ENCODE results near the gene SLC30A7.
A peak's percentile ranks its signal among the peaks of the same experiment; 100 is the strongest.
"Not testable (repeated sequence)": the region's sequence is repeated elsewhere in the genome, so short reads cannot be mapped to it uniquely, and the experiment has no call there.

Gene SLC30A7

GRCh38 chr1:100936194-100936967, 40.5 kb downstream of the SLC30A7 start:
- no peak for DNase-seq (ENCODE audit: low spot score)

- DNase-seq (ENCODE audit: low spot score) = no peak
Observed at GRCh38 chr1:100941098-100941527, 45.2 kb downstream of the SLC30A7 start.

DNA sequence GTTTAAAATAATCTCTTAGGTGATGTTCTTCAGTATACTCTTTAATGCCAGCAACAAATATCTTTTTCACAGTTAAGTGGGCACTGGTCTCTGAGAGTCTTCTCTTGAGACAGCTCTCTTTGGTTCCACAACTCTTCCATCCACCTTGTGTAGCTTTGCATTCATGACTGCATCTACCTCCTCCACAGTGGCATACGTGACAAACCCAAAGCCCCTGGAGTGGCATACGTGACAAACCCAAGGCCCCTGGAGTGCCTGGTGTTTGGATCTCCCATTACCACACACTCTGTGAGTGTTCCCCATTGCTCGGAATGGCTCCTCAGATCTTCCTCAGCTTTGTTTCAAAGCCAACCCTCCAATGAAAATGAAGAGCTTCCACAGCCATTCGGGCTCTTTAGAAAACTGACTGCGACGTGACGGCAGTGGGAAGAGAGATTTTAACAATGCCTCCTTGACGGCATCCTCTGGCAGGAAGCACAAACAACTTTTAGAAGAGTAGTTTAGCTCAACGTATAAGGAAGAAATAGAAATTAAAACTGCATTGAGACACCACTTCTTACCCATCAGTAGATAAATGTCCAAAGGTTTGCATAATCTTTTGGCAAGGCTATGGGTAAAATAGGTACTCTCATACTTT, 45.8 kb downstream of the SLC30A7 start:
- DNase-seq (ENCODE audit: low spot score) = no peak

GRCh38 chr1:100942304-100943046, 46.6 kb downstream of the SLC30A7 start:
- no peak for DNase-seq (ENCODE audit: low spot score)

DNA sequence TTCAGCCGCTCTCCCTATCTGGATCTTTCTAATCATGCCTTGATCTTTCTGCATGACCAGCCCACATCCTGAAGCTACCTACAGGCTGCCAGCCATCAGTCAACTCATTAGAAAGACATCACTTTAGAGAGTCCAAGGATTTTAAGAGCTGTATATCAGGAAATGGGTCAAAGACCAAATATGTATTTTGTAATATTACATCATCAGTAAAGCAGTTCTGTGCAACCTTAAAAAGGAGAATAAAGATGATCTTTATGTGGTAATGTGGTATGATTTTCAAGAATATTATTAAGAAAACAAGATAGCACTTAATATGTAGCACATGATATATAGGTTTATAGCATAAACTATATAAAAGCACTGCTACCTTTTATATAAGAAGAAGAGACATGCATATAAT, 47.6 kb downstream of the SLC30A7 start:
- DNase-seq (ENCODE audit: low spot score) = no peak

GRCh38 chr1:100946064-100946463, 50.2 kb downstream of the SLC30A7 start:
- not testable (repeated sequence) for DNase-seq (ENCODE audit: low spot score)

- not testable (repeated sequence) for DNase-seq (ENCODE audit: low spot score)
Observed at GRCh38 chr1:100947816-100948215, 51.9 kb downstream of the SLC30A7 start.

DNA sequence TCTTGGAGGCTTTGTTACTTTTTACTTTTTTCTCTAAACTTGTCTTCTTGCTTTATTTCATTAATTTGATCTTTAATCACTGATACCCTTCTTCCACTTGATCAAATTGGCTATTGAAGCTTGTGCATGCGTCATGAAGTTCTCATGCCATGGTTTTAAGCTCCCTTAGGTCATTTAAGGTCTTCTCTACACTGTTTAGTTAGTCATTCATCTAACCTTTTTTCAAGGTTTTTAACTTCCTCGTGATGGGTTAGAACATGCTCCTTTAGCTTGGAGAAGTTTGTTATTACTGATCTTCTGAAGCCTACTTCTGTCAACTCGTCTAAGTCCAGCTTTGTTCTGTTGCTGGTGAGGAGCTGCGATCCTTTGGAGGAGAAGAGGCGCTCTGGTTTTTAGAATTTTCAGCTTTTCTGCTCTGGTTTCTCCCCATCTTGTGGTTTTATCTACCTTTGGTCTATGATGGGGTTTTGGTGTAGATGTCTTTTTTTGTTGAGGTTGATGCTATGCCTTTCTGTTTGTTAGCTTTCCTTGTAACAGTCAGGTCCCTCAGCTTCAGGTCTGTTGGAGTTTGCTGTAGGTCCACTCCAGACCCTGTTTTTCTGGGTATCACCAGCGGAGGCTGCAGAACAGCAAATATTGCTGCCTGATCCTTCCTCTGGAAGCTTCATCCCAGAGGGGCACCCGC, 53.0 kb downstream of the SLC30A7 start:
- DNase-seq (ENCODE audit: low spot score) = not testable (repeated sequence)

DNA sequence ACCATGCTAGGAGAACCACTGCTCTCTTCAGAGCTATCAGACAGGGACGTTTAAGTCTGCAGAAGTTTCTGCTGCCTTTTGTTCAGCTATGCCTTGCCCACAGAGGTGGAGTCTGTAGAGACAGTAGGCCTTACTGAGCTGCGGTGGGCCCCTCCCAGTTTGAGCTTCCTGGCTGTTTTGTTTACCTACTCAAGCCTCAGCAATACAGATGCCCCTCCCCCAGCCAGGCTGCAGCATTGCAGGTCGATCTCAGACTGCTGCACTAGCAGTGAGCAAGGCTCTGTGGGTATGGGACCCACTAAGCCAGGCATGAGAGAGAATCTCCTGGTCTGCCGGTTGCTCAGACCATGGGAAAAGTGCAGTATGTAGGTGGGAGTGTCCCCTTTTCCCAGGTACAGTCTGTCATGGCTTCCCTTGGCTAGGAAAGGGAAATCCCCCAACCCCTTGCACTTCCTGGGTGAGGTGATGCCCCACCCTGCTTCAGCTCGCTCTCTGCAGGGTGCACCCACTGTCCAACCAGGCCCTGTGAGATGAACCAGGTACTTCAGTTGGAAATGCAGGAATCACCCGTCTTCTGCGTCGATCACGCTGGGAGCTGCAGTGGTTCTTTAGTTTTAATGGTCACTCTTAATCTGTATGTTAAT, 53.7 kb downstream of the SLC30A7 start:
- DNase-seq (ENCODE audit: low spot score) = peak; percentile 23

DNA sequence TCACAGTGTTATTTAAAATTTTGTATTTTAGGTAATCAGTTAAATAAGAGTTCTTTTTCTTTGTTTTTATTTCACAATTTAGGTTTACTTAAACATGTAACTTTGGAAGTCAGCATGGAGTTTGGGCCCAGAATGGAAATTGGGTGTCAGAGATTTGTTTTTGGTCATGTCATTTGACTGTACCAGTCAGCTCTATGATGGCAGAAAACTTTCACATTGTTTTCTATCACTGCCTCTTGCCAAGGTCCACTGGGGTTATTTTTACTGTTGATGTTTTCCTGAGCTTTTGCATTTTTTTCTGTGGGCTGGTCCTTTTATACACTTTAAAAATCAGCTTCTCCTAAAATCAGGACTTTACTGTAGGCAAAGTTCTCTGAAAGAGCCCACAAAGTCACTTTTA, 54.4 kb downstream of the SLC30A7 start:
- DNase-seq (ENCODE audit: low spot score) = no peak

DNA sequence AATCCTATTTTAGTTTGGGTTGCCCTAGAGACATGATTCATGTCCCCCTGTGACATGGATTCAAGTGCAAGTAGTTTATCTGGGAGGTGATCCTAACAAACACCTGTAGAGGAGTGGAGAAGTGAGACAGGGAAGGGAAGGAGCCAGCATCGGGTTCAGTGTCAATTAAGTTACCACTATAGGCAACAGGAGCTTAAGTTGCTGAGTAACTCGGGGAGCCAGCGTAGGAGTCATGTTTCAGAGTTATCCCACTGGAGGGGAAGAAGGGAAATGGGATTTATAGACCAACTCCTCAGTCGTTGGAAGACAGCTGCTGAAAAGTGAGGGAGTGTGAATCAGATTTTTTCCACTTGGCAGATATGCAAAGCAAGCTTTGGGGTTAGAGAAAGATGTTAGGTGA, 54.9 kb downstream of the SLC30A7 start:
- no peak for DNase-seq (ENCODE audit: low spot score)

GRCh38 chr1:100952104-100952745, 56.3 kb downstream of the SLC30A7 start:
- no peak for DNase-seq (ENCODE audit: low spot score)

GRCh38 chr1:100952970-100953369, 57.1 kb downstream of the SLC30A7 start:
- not testable (repeated sequence) for DNase-seq (ENCODE audit: low spot score)

DNA sequence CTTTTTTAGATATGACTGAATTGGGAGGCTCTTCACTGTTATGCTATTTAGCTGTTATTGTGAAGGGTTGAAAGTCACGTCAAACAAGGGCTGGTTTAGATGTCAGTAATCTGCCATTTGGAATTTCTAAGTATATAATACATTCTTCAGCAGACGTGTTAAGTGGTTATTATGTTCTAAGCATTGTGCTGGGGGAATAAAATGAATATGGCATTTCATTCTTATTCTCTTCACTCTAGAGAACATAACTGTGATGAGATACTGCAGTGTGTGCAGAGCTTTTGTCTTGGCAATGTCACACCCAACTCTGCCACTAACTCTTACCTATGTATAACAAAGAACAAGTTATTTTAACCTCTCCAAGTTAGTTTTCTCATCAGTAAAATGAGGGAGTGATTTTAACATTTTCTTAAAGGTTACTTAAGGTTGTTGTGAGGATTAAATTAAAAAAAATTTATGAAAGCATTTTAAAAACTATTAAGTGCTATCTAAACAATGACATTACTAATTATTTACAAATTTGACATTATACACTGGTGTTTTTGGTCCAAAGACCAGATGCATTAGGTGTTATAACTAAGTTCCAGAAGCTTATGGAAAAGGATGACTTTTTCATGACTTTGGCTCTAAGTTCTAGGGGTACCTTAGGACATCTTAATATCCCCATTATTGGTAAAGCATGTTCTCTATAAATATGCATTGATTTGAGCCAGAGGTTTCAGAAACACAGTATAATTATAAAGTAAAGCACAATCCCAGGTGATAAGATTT, 58.3 kb downstream of the SLC30A7 start:
- no peak for DNase-seq (ENCODE audit: low spot score)

DNA sequence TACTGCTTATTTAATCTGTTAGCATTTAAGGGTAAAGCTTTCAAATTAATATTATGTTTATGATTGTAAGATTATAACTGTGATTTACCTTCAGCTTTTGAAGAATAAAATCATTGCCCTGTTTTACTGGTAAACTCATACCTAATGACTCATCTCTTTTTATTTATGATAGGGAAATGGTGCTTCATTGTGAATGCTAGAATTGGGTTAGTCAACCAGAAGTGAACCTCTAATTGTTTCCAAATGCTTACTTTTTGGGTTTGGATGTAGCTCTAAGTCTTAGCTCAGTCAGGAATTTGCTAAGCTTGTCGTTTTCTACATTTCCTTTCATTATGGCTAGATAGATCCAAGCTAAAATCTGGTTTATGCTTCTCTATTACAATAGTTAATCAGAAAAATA, 59.4 kb downstream of the SLC30A7 start:
- DNase-seq (ENCODE audit: low spot score) = no peak

DNA sequence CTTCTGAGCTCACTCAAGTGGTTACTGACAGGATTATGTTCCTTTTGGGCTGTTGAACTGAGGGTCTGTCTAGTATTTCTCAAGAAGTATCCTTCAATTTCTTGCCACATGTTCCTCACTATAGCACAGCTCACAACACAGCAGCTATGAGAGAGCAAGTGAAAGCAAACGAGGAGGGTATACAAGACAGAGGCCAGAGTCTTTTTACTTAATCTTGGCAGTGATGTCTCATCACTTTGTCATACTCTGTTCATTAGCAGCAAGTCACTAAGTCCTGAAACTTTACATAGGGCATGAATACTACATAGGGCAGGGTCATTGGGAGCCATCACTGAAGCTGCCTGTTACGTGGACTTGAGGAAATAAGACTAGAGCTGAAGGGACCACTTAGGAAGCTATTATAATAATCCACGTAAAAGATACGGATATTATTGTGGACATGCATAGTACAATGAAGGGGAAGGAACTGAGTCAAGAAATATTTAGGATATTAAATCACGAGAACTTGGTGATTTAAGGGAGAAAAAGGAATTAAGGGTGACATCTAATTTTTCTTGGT, 63.7 kb downstream of the SLC30A7 start:
- no peak for DNase-seq (ENCODE audit: low spot score)

GRCh38 chr1:100960098-100960497, 64.2 kb downstream of the SLC30A7 start:
- DNase-seq (ENCODE audit: low spot score) = no peak

GRCh38 chr1:100968621-100969020, 72.7 kb downstream of the SLC30A7 start:
- DNase-seq (ENCODE audit: low spot score) = no peak

- DNase-seq (ENCODE audit: low spot score) = no peak
Observed at GRCh38 chr1:100969327-100969726, 73.4 kb downstream of the SLC30A7 start.

DNA sequence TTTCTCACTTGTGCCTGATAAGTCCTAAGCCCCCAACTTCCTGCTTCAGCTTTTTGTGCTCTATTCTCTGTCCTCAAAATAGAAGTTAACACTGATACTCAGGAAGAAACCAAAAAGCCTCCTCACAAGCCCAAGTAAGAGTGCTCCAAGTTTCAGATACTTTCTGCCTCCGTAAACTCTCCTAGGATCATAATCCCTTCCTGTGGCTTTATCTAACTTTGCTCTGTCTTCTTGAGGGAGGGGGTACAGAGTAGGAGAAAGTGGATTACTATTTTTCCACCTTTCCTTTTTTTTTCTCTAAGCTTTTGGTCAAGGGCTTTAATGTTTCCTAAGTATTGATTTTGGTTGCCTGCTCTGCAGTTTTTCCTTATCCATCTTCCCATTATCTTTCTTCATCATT, 75.1 kb downstream of the SLC30A7 start:
- no peak for DNase-seq (ENCODE audit: low spot score)

Measured in HuH-7 (cell line).